GM19035 (cell line): ENCODE measurements around the gene TDO2.
A peak's percentile ranks its signal among the peaks of the same experiment; 100 is the strongest.

Experiments used
- ATAC-seq: cut with Tn5 transposase; IDR thresholded peaks from one replicate; pipeline ENCODE4 v1.9.1; 2021; ENCODE audit not compliant: unreplicated experiment

The TDO2 gene

DNA sequence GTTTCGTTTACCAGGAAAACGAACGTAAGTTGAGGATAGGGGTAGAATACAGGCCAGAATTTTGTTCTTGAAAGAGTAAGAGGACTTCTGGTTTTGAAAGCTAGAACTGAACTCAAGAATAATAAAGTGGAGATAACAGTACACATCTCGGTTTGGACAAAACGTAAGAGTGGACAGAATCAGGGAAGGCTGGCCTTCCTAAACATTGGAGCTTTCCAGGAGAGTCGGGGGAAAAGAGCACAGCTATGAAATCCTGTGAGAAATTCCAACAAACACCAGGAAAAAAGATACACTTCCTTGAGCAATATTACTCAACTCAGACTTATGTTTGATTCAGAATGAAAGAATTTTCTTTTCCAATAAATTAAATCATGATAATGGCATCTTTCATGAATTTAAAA, 49.0 kb downstream of the TDO2 start:
- no peak for ATAC-seq

GRCh38 chr4:155953151-155954117, 49.9 kb downstream of the TDO2 start, which contains the start of gene CTSO:
TSS of gene CTSO (minus strand) at chr4:155953866. CDS start at chr4:155953847, 19 bp downstream.
- peak; percentile 96 for ATAC-seq

GRCh38 chr4:155954118-155954685, 50.7 kb downstream of the TDO2 start:
- no peak for ATAC-seq

GRCh38 chr4:155954939-155955338, 51.4 kb downstream of the TDO2 start:
- ATAC-seq, result no peak

- no peak for ATAC-seq
These were observed 53.0 kb downstream of the TDO2 start for GRCh38 chr4:155956461-155956860.

- no peak for ATAC-seq
These were observed 55.9 kb downstream of the TDO2 start for GRCh38 chr4:155959417-155959816.

GRCh38 chr4:155960522-155960921, 57.0 kb downstream of the TDO2 start:
- ATAC-seq, result no peak

GRCh38 chr4:155961575-155961974, 58.1 kb downstream of the TDO2 start:
- no peak for ATAC-seq

- ATAC-seq, result no peak
These were observed 59.3 kb downstream of the TDO2 start for GRCh38 chr4:155962767-155963166.

GRCh38 chr4:155964016-155964891, 60.8 kb downstream of the TDO2 start:
- no peak for ATAC-seq

DNA sequence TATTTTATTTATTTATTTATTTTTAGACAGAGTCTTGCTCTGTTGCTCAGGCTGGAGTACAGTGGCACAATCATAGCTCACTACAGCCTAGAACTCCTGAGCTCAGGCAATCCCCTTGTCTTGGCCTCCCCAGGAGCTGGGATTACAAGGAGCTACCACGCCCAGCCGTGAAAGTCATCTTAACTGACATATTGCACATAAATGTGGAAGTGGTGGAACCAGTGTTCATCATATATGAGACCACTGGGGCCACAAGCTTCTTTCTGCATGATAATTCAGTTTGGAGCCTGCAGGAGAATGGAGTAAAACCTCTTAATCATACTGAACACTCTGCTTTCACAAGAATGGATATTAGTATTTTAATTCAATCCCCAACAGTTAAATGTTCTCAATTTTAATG, 62.7 kb downstream of the TDO2 start:
- no peak for ATAC-seq

GRCh38 chr4:155966731-155967395, 63.4 kb downstream of the TDO2 start:
- ATAC-seq, result no peak
